IMR-90 (cell line): Measurements from ENCODE around the gene IGSF22. TPM values are rescaled to one million over a fixed set of nuclear protein-coding genes. Genes with fewer than 3 reads are reported as not detected.
A peak's percentile ranks its signal among the peaks of the same experiment; 100 is the strongest.

ENCODE experiments used
- ATAC-seq: fragments of 200-7000 bp; cut with Tn5 transposase; 2 replicates; pipeline ENCODE4 v1.9.1; 2020; ENCODE audit warnings: low read depth, mild to moderate bottlenecking, moderate library complexity
- BruUV-seq: library from RNA; stranded (reverse); fragments of 400-500 nt; replicated peaks from 2 replicates; lab custom pipeline; 2021; lab: Mats Ljungman, UMichigan
- CTCF ChIA-PET: fragments of 300-600 bp; formaldehyde crosslinking; extraction: SDS; loops from one replicate; lab custom pipeline; 2021; ENCODE audit warnings: antibody characterized with exemption; lab: Yijun Ruan, JAX
- POLR2A ChIA-PET: fragments of 300-600 bp; sonication (Branson Sonifier 250); formaldehyde crosslinking; loops from one replicate; lab custom pipeline; 2022; ENCODE audit warnings: antibody characterized with exemption; ENCODE audit not compliant: unreplicated experiment; lab: Charles Lee
- DNase-seq: peaks from one replicate; pipeline ENCODE4 v3.0.0; 2013
- H2AFZ ChIP-seq: replicated peaks from 2 replicates; pipeline ENCODE3; 2013; ENCODE audit warnings: low read length, mild to moderate bottlenecking; ENCODE audit not compliant: poor library complexity
- H2AK5ac ChIP-seq: 2 replicates; pipeline ENCODE4 v1.6.1; 2013; ENCODE audit warnings: low read depth, low read length, inconsistent platforms
- H2AK9ac ChIP-seq: replicated peaks from 2 replicates; pipeline ENCODE3; 2013; ENCODE audit warnings: mild to moderate bottlenecking, low read depth, low read length, moderate library complexity; ENCODE audit not compliant: poor library complexity
- H2BK120ac ChIP-seq: 2 replicates; pipeline ENCODE4 v1.6.1; 2013; ENCODE audit warnings: low read depth, low read length, inconsistent platforms
- H2BK15ac ChIP-seq: 3 replicates; pipeline ENCODE4 v1.6.1; 2013; ENCODE audit warnings: low read depth, low read length, inconsistent platforms
- H2BK20ac ChIP-seq: 2 replicates; pipeline ENCODE4 v1.6.1; 2013; ENCODE audit warnings: low read depth, mild to moderate bottlenecking, inconsistent platforms, low read length, moderate library complexity
- H2BK5ac ChIP-seq: 2 replicates; pipeline ENCODE4 v1.6.1; 2013; ENCODE audit warnings: mild to moderate bottlenecking, low read depth, low read length, inconsistent platforms; ENCODE audit not compliant: poor library complexity, severe bottlenecking
- H3K14ac ChIP-seq: replicated peaks from 2 replicates; pipeline ENCODE4 v1.6.1; 2013; ENCODE audit warnings: low read depth, low read length, inconsistent platforms
- H3K18ac ChIP-seq: 2 replicates; pipeline ENCODE4 v1.6.1; 2013; ENCODE audit warnings: low read depth, low read length, control low read depth
- H3K23ac ChIP-seq: 2 replicates; pipeline ENCODE4 v1.6.1; 2013; ENCODE audit warnings: low read depth, low read length, inconsistent platforms
- H3K27ac ChIP-seq: 2 replicates; pipeline ENCODE4 v1.5.1; 2013; ENCODE audit warnings: mild to moderate bottlenecking, control low read depth, low read length; ENCODE audit not compliant: insufficient read depth
- H3K27me3 ChIP-seq: 2 replicates; pipeline ENCODE4 v1.6.1; 2013; ENCODE audit warnings: low read length; ENCODE audit not compliant: control insufficient read depth, insufficient read depth
- H3K36me3 ChIP-seq: 2 replicates; pipeline ENCODE4 v1.6.1; 2013; ENCODE audit warnings: low read length, mixed read lengths; ENCODE audit not compliant: control insufficient read depth, insufficient read depth
- H3K4ac ChIP-seq: 2 replicates; pipeline ENCODE4 v1.6.1; 2013; ENCODE audit warnings: low read depth, low read length, inconsistent platforms
- H3K4me1 ChIP-seq: 2 replicates; pipeline ENCODE4 v1.6.1; 2013; ENCODE audit warnings: low read length, mixed read lengths; ENCODE audit not compliant: control insufficient read depth, insufficient read depth
- H3K4me2 ChIP-seq: 2 replicates; pipeline ENCODE4 v1.6.1; 2013; ENCODE audit warnings: low read depth, mild to moderate bottlenecking, control low read depth, low read length, moderate library complexity
- H3K4me3 ChIP-seq: 2 replicates; pipeline ENCODE4 v1.5.1; 2013; ENCODE audit warnings: low read depth, mild to moderate bottlenecking, control low read depth, low read length, moderate library complexity; ENCODE audit not compliant: insufficient read depth
- H3K56ac ChIP-seq: 2 replicates; pipeline ENCODE4 v1.6.1; 2013; ENCODE audit warnings: low read length, inconsistent platforms; ENCODE audit not compliant: insufficient read depth; ENCODE audit errors: extremely low read depth
- H3K79me1 ChIP-seq, 2 experiments: 2 replicates each; pipeline ENCODE4 v1.6.1; 2013; ENCODE audit warnings: low read length in 2 of 2, inconsistent platforms in 1 of 2, low read depth in 1 of 2
- H3K9ac ChIP-seq: 2 replicates; pipeline ENCODE4 v1.6.1; 2013; ENCODE audit warnings: low read depth, low read length, control low read depth
- H3K9me1 ChIP-seq: 2 replicates; pipeline ENCODE4 v1.6.1; 2013; ENCODE audit warnings: low read length, inconsistent platforms; ENCODE audit not compliant: insufficient read depth
- H3K9me3 ChIP-seq: 2 replicates; pipeline ENCODE4 v1.6.1; 2013; ENCODE audit warnings: low read length; ENCODE audit not compliant: control insufficient read depth, insufficient read depth
- H4K20me1 ChIP-seq: 2 replicates; pipeline ENCODE4 v1.6.1; 2013; ENCODE audit warnings: low read length, inconsistent platforms; ENCODE audit not compliant: insufficient read depth
- H4K5ac ChIP-seq: 2 replicates; pipeline ENCODE4 v1.6.1; 2013; ENCODE audit warnings: mild to moderate bottlenecking, low read depth, low read length, control low read depth
- H4K8ac ChIP-seq, 2 experiments: 2 replicates each; pipeline ENCODE4 v1.6.1; 2013; ENCODE audit warnings: low read depth in 2 of 2, low read length in 2 of 2, control low read depth in 1 of 2, inconsistent platforms in 1 of 2
- H4K91ac ChIP-seq: 2 replicates; pipeline ENCODE4 v1.6.1; 2013; ENCODE audit warnings: low read depth, low read length, inconsistent platforms; ENCODE audit not compliant: insufficient read depth
- BHLHE40 ChIP-seq: fragments of 150-350 bp; IDR thresholded peaks from 2 replicates; pipeline ENCODE4 v1.6.1; 2016; ENCODE audit warnings: mild to moderate bottlenecking, low read depth, low read length
- CEBPB ChIP-seq: IDR thresholded peaks from 2 replicates; pipeline ENCODE4 v1.6.1; 2012; ENCODE audit warnings: low read depth, low read length, improper control_type of control experiment
- CHD1 ChIP-seq: IDR thresholded peaks from 2 replicates; pipeline ENCODE4 v1.6.1; 2012; ENCODE audit warnings: low read depth, low read length, improper control_type of control experiment
- CTCF ChIP-seq: conservative IDR thresholded peaks from 2 replicates; pipeline ENCODE4 v1.5.1; 2012; ENCODE audit warnings: mild to moderate bottlenecking, low read depth, low read length, improper control_type of control experiment
- ELK1 ChIP-seq: fragments of 150-350 bp; IDR thresholded peaks from 2 replicates; pipeline ENCODE4 v1.6.1; 2016; ENCODE audit warnings: low read depth, mild to moderate bottlenecking, low read length, moderate library complexity, borderline replicate concordance
- FOS ChIP-seq: fragments of 150-350 bp; IDR thresholded peaks from 2 replicates; pipeline ENCODE4 v1.6.1; 2016; ENCODE audit warnings: low read depth, low read length
- MAFK ChIP-seq: IDR thresholded peaks from 2 replicates; pipeline ENCODE4 v1.6.1; 2012; ENCODE audit warnings: low read depth, low read length, improper control_type of control experiment
- MAZ ChIP-seq: IDR thresholded peaks from 2 replicates; pipeline ENCODE4 v1.6.1; 2012; ENCODE audit warnings: low read depth, mild to moderate bottlenecking, low read length, improper control_type of control experiment, moderate library complexity, borderline replicate concordance
- MXI1 ChIP-seq: IDR thresholded peaks from 2 replicates; pipeline ENCODE4 v1.6.1; 2012; ENCODE audit warnings: low read depth, mild to moderate bottlenecking, low read length, moderate library complexity, borderline replicate concordance
- NFE2L2 ChIP-seq: fragments of 150-350 bp; IDR thresholded peaks from 2 replicates; pipeline ENCODE4 v1.6.1; 2016; ENCODE audit warnings: low read depth, mild to moderate bottlenecking, low read length
- POLR2A ChIP-seq: IDR thresholded peaks from 2 replicates; pipeline ENCODE4 v1.6.1; 2012; ENCODE audit warnings: mild to moderate bottlenecking, low read depth, low read length
- RAD21 ChIP-seq: IDR thresholded peaks from 2 replicates; pipeline ENCODE4 v1.6.1; 2012; ENCODE audit warnings: low read length, improper control_type of control experiment
- RCOR1 ChIP-seq: IDR thresholded peaks from 2 replicates; pipeline ENCODE4 v1.6.1; 2012; ENCODE audit warnings: mild to moderate bottlenecking, low read length, improper control_type of control experiment; ENCODE audit not compliant: insufficient replicate concordance
- RFX5 ChIP-seq: IDR thresholded peaks from 2 replicates; pipeline ENCODE4 v1.8.0; 2012; ENCODE audit warnings: low read depth, mild to moderate bottlenecking, low read length, moderate library complexity
- SMC3 ChIP-seq: fragments of 150-350 bp; IDR thresholded peaks from 2 replicates; pipeline ENCODE4 v1.6.1; 2016; ENCODE audit warnings: low read depth, mild to moderate bottlenecking, antibody characterized with exemption, low read length, moderate library complexity
- USF2 ChIP-seq: fragments of 150-350 bp; IDR thresholded peaks from 2 replicates; pipeline ENCODE4 v1.6.1; 2017; ENCODE audit warnings: mild to moderate bottlenecking, antibody characterized with exemption, low read length, low read depth
- WGBS, 2 experiments: methylation state at CpG; one replicate each; pipeline versions ENCODE4 v1.1.5 to v1.1.7; 2013; ENCODE audit warnings: missing lambda C conversion rate in 2 of 2; ENCODE audit not compliant: insufficient read length in 1 of 2; ENCODE audit errors: extremely low coverage in 2 of 2; 5-methylcytosine and 5-hydroxymethylcytosine counted together
- dilution Hi-C: fragments of 300-500 bp; cut with HindIII; formaldehyde crosslinking; loops from one replicate; pipeline ENCODE4 v1.14.3; 2018; ENCODE audit warnings: low sequenced_read_pairs; ENCODE audit not compliant: unreplicated experiment
- in situ Hi-C: fragments of 300-500 bp; cut with MboI; formaldehyde crosslinking; loops from 3 replicates; pipeline ENCODE4 v1.14.3; 2019; ENCODE audit warnings: low sequenced_read_pairs, inconsistent platforms, mixed read lengths
- intact Hi-C: fragments of 100-400 bp; cut with micrococcal nuclease; formaldehyde crosslinking; loops from 2 replicates; pipeline ENCODE4 v1.10.0; 2022
- polyA plus RNA-seq, 3 experiments: library from polyadenylated mRNA; depleted of rRNA; stranded (reverse); fragments of >200 nt; gene quantifications; 2 replicates each; pipeline ENCODE4 v1.2.3, GENCODE V29; 2012; ENCODE audit warnings: low replicate concordance in 1 of 3
- total RNA-seq: library from RNA; depleted of rRNA; stranded (reverse); fragments of >200 nt; gene quantifications from 2 replicates; pipeline ENCODE4 v1.2.3, GENCODE V29; 2012

IGSF22 gene
- total and polyA plus RNA-seq, 2 of the 4 experiments (the other 2 are of a cell fraction), result not detected

GRCh38 chr11:18772211-18772610 is 46.2 kb upstream of the IGSF22 start:
- ChIA-PET CTCF (no interaction called here), POLR2A (no interaction called here)
- H3K79me1 ChIP-seq, result no peaks in the 10 kb centered on the region
- no peak overlapping the region for H2BK5ac ChIP-seq
- TF ChIP-seq BHLHE40 (no peak), RCOR1 (no peak), MXI1 (no peak), FOS (no peak), CEBPB (no peak), POLR2A (no peak), ELK1 (no peak), CTCF (no peak), MAFK (no peak), RFX5 (no peak), CHD1 (no peak), SMC3 (no peak), MAZ (no peak), USF2 (no peak), NFE2L2 (no peak), RAD21 (no peak)
- DNase-seq, result peak; percentile 28
- H4K8ac ChIP-seq, result no peak overlapping the region
- H3K9me3 ChIP-seq, result no peaks in the 10 kb centered on the region
- H3K27ac ChIP-seq, result no peak overlapping the region
- H4K5ac ChIP-seq, result no peak overlapping the region
- in situ Hi-C loops (no loop called here), intact Hi-C loops (no loop called here), dilution Hi-C loops (no loop called here)
- no peak overlapping the region for H3K18ac ChIP-seq
- H3K56ac ChIP-seq, result no peak overlapping the region
- H4K91ac ChIP-seq, result no peak overlapping the region
- no peaks in the 10 kb centered on the region for H3K9me1 ChIP-seq
- no peak overlapping the region for H3K4me3 ChIP-seq
- no peak overlapping the region for H3K4me2 ChIP-seq
- no peak overlapping the region for H3K4ac ChIP-seq
- no peak overlapping the region for H2BK120ac ChIP-seq
- H2BK15ac ChIP-seq, result no peak overlapping the region
- no TSS peak for BruUV-seq
- peaks cover 38% of the 10 kb centered on the region for H3K27me3 ChIP-seq
- no peak for ATAC-seq
- H2AK9ac ChIP-seq, result no peak overlapping the region
- no peak overlapping the region for H2BK20ac ChIP-seq
- H2AFZ ChIP-seq, result no peak overlapping the region
- H4K20me1 ChIP-seq, result no peaks in the 10 kb centered on the region
- no peak overlapping the region for H2AK5ac ChIP-seq
- H3K4me1 ChIP-seq, result no peaks in the 10 kb centered on the region
- H3K23ac ChIP-seq, result no peak overlapping the region
- no peaks in the 10 kb centered on the region for H3K36me3 ChIP-seq
- WGBS, 2 experiments, result 17% methylated on average over 3 of the region's 5 CpGs; no CpG with 5 or more reads in 1 of the 2 experiments
- no peak overlapping the region for H3K9ac ChIP-seq
- H3K14ac ChIP-seq, result no peak overlapping the region
